SH-SY5Y (cell line): ENCODE results near the gene PIEZO2.

Experiments used
- GATA2 ChIP-seq: IDR thresholded peaks from 2 replicates; pipeline ENCODE4 v1.6.1; 2011; ENCODE audit warnings: mild to moderate bottlenecking, low read depth, low read length
- GATA3 ChIP-seq: IDR thresholded peaks from 2 replicates; pipeline ENCODE4 v1.6.1; 2011; ENCODE audit warnings: low read depth, mild to moderate bottlenecking, low read length, moderate library complexity

DNA sequence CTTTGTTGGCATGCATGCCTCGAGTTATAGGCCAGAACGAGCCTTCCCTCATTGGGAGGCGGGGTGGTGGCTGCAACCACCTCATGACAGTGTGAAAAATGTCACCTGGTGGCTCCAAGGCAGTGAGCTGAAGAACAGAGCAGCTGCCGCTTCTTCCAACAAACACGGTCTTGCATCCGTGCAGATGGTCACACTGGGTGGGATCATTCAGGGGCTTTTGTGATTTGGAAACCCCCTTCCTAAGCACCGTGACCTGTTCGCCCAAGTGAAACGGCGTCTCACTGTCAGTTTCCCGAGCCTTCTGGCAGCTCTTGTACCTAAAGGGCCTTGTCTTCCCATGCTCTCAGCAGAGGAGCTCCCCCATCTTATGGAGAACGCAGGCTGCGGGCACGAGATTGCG lies 463.9 kb downstream of the PIEZO2 start:
- TF ChIP-seq GATA2: no peak
- TF ChIP-seq GATA3: no peak
